HepG2 (cell line): ENCODE data around the gene TMCO4. TPM values are rescaled to one million over a fixed set of nuclear protein-coding genes. Genes with fewer than 3 reads are reported as not detected.

ENCODE experiments used
- ATAC-seq: fragments of 200-7000 bp; cut with Tn5 transposase; 3 replicates; pipeline ENCODE4 v1.9.1; 2020; ENCODE audit warnings: mild to moderate bottlenecking, moderate library complexity
- BruUV-seq: library from RNA; stranded (reverse); fragments of 400-500 nt; replicated peaks from 2 replicates; lab custom pipeline; 2021; lab: Mats Ljungman, UMichigan
- CTCF ChIA-PET: fragments of 300-600 bp; formaldehyde crosslinking; extraction: SDS; loops from one replicate; lab custom pipeline; 2021; ENCODE audit warnings: low total read pairs, inconsistent platforms, low intra/inter-chr PET ratio; lab: Yijun Ruan, JAX
- POLR2A ChIA-PET: fragments of 350-600 bp; sonication (Branson Sonifier 250); formaldehyde crosslinking; loops from one replicate; lab custom pipeline; 2020; ENCODE audit warnings: antibody characterized with exemption, inconsistent platforms; lab: Yijun Ruan, JAX
- DNase-seq: peaks from one replicate; pipeline ENCODE4 v3.0.0-alpha.2; 2015; ENCODE audit warnings: low spot score
- FAIRE-seq: peaks from 3 replicates; lab custom pipeline; 2011; peaks lifted over from hg19 to GRCh38; lab: Jason Lieb, UNC
- H2AFZ ChIP-seq: one replicate; pipeline ENCODE4 v1.6.1; 2011; ENCODE audit warnings: low read length, inconsistent platforms
- H3K27ac ChIP-seq: fragments of 300-600 bp; 3 replicates; pipeline ENCODE4 v1.8.0; 2011; ENCODE audit warnings: mixed run types, mild to moderate bottlenecking, mixed read lengths, low read length, inconsistent platforms; ENCODE audit not compliant: insufficient read depth; ENCODE audit errors: extremely low read length
- H3K27me3 ChIP-seq, 2 experiments: fragments of 200-600 bp in 1 of 2; 2 replicates in 1 of 2; 3 replicates in 1 of 2; pipeline versions ENCODE4 v1.6.0 to v1.8.0; 2011; ENCODE audit warnings: low read length in 2 of 2, mild to moderate bottlenecking in 2 of 2, moderate library complexity in 2 of 2, inconsistent platforms in 1 of 2; ENCODE audit not compliant: insufficient read depth in 2 of 2, control insufficient read depth in 1 of 2
- H3K36me3 ChIP-seq, 2 experiments: fragments of 200-600 bp in 1 of 2; replicated peaks in 1 of 2; 2 replicates in 1 of 2; 3 replicates in 1 of 2; pipeline versions ENCODE4 v1.5.1 to v1.8.0; 2011; ENCODE audit warnings: low read length in 2 of 2, inconsistent platforms in 1 of 2; ENCODE audit not compliant: insufficient read depth in 2 of 2, control insufficient read depth in 1 of 2
- H3K4me1 ChIP-seq: 2 replicates; pipeline ENCODE4 v1.5.1; 2012; ENCODE audit warnings: low read length, inconsistent platforms; ENCODE audit not compliant: insufficient read depth
- H3K4me2 ChIP-seq: 2 replicates; pipeline ENCODE4 v1.6.0; 2011; ENCODE audit warnings: low read depth, low read length, inconsistent platforms
- H3K4me3 ChIP-seq, 3 experiments: fragments of 200-600 bp in 1 of 3; sonication (generic), shearing (Covaris generic) in 1 of 3; replicated peaks in 1 of 3; 2 replicates each; pipeline ENCODE4 v1.5.1; 2011 to 2016; ENCODE audit warnings: low read length in 3 of 3, inconsistent platforms in 2 of 3, low read depth in 2 of 3, mild to moderate bottlenecking in 2 of 3, control low read depth in 1 of 3, mixed read lengths in 1 of 3; ENCODE audit not compliant: insufficient read depth in 1 of 3
- H3K79me2 ChIP-seq: one replicate; pipeline ENCODE4 v1.6.1; 2011; ENCODE audit warnings: low read length, inconsistent platforms; ENCODE audit not compliant: insufficient read depth
- H3K9ac ChIP-seq: 2 replicates; pipeline ENCODE4 v1.6.0; 2011; ENCODE audit warnings: mild to moderate bottlenecking, low read depth, low read length, inconsistent platforms; ENCODE audit not compliant: insufficient read depth
- H3K9me3 ChIP-seq: 2 replicates; pipeline ENCODE4 v1.5.1; 2012; ENCODE audit warnings: mild to moderate bottlenecking, low read length
- H4K20me1 ChIP-seq: 2 replicates; pipeline ENCODE4 v1.6.0; 2011; ENCODE audit warnings: inconsistent platforms, mild to moderate bottlenecking, low read length, moderate library complexity; ENCODE audit not compliant: insufficient read depth
- KAT2B ChIP-seq: fragments of 150-350 bp; IDR thresholded peaks from 2 replicates; pipeline ENCODE4 v1.6.1; 2014; ENCODE audit warnings: low read depth, low read length, borderline replicate concordance
- NFAT5 ChIP-seq: sonication (generic); formaldehyde crosslinking; IDR thresholded peaks from 2 replicates; pipeline ENCODE4 v1.4.0; 2020; ENCODE audit warnings: missing genetic modification reagents
- NFRKB ChIP-seq: fragments of 450-650 bp; IDR thresholded peaks from 2 replicates; pipeline ENCODE4 v1.6.1; 2017
- ZBTB42 ChIP-seq: sonication (generic); formaldehyde crosslinking; IDR thresholded peaks from 2 replicates; pipeline ENCODE4 v1.5.0; 2020; ENCODE audit warnings: mild to moderate bottlenecking, missing genetic modification reagents
- ZNF589 ChIP-seq: sonication (generic); formaldehyde crosslinking; conservative IDR thresholded peaks from 2 replicates; pipeline ENCODE4 v1.8.0; 2022; ENCODE audit warnings: mild to moderate bottlenecking, moderate library complexity, missing genetic modification reagents
- WGBS: methylation state at CpG from one replicate; pipeline ENCODE4 v1.1.6; 2017; ENCODE audit warnings: low lambda C conversion rate; 5-methylcytosine and 5-hydroxymethylcytosine counted together
- in situ Hi-C: cut with HindIII; loops from 2 replicates; pipeline ENCODE4 v1.10.0; 2017; ENCODE audit warnings: low pct_unique_long_range_greater_than_20kb; ENCODE audit not compliant: extremely low pct_ligation_motif_present
- intact Hi-C: fragments of 100-400 bp; cut with micrococcal nuclease; formaldehyde crosslinking; loops from one replicate; pipeline ENCODE4 v1.10.0; 2022; ENCODE audit not compliant: unreplicated experiment
- polyA plus RNA-seq, 8 experiments: library from polyadenylated mRNA; depleted of rRNA in 3 of 8; stranded (reverse) in 7 of 8; unstranded in 1 of 8; fragments of >200 nt; fragmentation: Illumina TruSeq in 4 of 8; extraction: Trizol in 4 of 8; gene quantifications; 2 replicates each; pipeline versions ENCODE4 v1.2.1 to v1.2.3, GENCODE V29; 2011 to 2016; ENCODE audit warnings: low read depth in 4 of 8, missing spikeins in 1 of 8, mixed read lengths in 1 of 8; ENCODE audit not compliant: insufficient read depth in 1 of 8
- total RNA-seq, 5 experiments: library from RNA; depleted of rRNA; stranded (reverse); fragments of >200 nt; fragmentation: Illumina TruSeq; extraction: Trizol; gene quantifications; 2 replicates each; pipeline ENCODE4 v1.2.3, GENCODE V29; 2016; ENCODE audit warnings: low read depth in 1 of 5

TMCO4 gene
- total and polyA plus RNA-seq, 2 of the 13 experiments (the other 11 are each of a cell fraction or from before 2014, with no cell fraction given), result 2.1 to 4.1 TPM

- ChIA-PET CTCF (no interaction called here), POLR2A (no interaction called here)
- TF ChIP-seq KAT2B (no peak), ZNF589 (no peak), NFAT5 (no peak), NFRKB (no peak), ZBTB42 (CRISPR knock-in tag) (no peak)
- H3K9ac ChIP-seq, result no peak overlapping the region
- no peaks in the 10 kb centered on the region for H3K36me3 ChIP-seq
- peaks cover 6% of the 10 kb centered on the region; the same call in 1 of the 2 replicates for H3K4me1 ChIP-seq
- H3K9me3 ChIP-seq, result no peaks in the 10 kb centered on the region
- ATAC-seq (no peak), DNase-seq (no peak), FAIRE-seq (no peak)
- intact Hi-C loops, result no loop called here
- no peaks in the 10 kb centered on the region for H3K79me2 ChIP-seq
- H3K27ac ChIP-seq, result no peak overlapping the region
- 3% methylated on average over 8 of the region's 8 CpGs for WGBS
- no peak overlapping the region for H2AFZ ChIP-seq
- H4K20me1 ChIP-seq, result 0 out of 2 replicates have a peak, but pooled peaks cover 2% of the 10 kb centered on the region
- H3K4me2 ChIP-seq, result no peak overlapping the region
- no peak overlapping the region for H3K4me3 ChIP-seq
- BruUV-seq, result no TSS peak
- in situ Hi-C loops, result no loop called here
- peaks cover 7 to 60% of the 10 kb centered on the region in 2 experiments; a peak in 4 of 5 replicates for H3K27me3 ChIP-seq
Observed at GRCh38 chr1:19668888-19669287, 130.8 kb downstream of the TMCO4 start.
